ENCODE measurements around the gene SEC63.
"Not testable (repeated sequence)": the region's sequence is repeated elsewhere in the genome, so short reads cannot be mapped to it uniquely, and the experiment has no call there.

The SEC63 gene

GRCh38 chr6:107894809-107895396, 63.1 kb downstream of the SEC63 start:
- DNase-seq (ENCODE audit: low read depth): no peak
- no peak for TF ChIP-seq CTCF (IDR thresholded peaks at IDR 0.05; ENCODE audit: low read depth, low read length, missing control alignments)
- in situ Hi-C loops (cut with HindIII; ENCODE audit: low sequenced_read_pairs): no loop called here
- H3K4me3 ChIP-seq (ENCODE audit: low read depth, low read length): no peak overlapping the region

GRCh38 chr6:107890431-107890830, 67.6 kb downstream of the SEC63 start:
- DNase-seq (ENCODE audit: low read depth); H3K4me3 ChIP-seq (ENCODE audit: low read depth, low read length); in situ Hi-C loops (cut with HindIII; ENCODE audit: low sequenced_read_pairs): not testable (repeated sequence)

- DNase-seq (ENCODE audit: low read depth); in situ Hi-C loops (cut with HindIII; ENCODE audit: low sequenced_read_pairs): not testable (repeated sequence)
These were observed 72.1 kb downstream of the SEC63 start for GRCh38 chr6:107885950-107886349.

GRCh38 chr6:107879941-107880340, 78.1 kb downstream of the SEC63 start:
- no peak for DNase-seq (ENCODE audit: low read depth)
- no peak overlapping the region for H3K4me3 ChIP-seq (ENCODE audit: low read depth, low read length)
- in situ Hi-C loops (cut with HindIII; ENCODE audit: low sequenced_read_pairs): no loop called here
- no peak for TF ChIP-seq CTCF (IDR thresholded peaks at IDR 0.05; ENCODE audit: low read depth, low read length, missing control alignments)

More at GRCh38 chr6:107885950-107886349, 72.1 kb downstream of the SEC63 start:
- H3K4me3 ChIP-seq (ENCODE audit: low read depth, low read length): not testable (repeated sequence)

- no peak for DNase-seq (ENCODE audit: low read depth)
- in situ Hi-C loops (cut with HindIII; ENCODE audit: low sequenced_read_pairs): no loop called here
- TF ChIP-seq CTCF (IDR thresholded peaks at IDR 0.05; ENCODE audit: low read depth, low read length, missing control alignments): no peak
- no peak overlapping the region for H3K4me3 ChIP-seq (ENCODE audit: low read depth, low read length)
These were observed 80.0 kb downstream of the SEC63 start for GRCh38 chr6:107877968-107878367.

- no peak for TF ChIP-seq CTCF (IDR thresholded peaks at IDR 0.05; ENCODE audit: low read depth, low read length, missing control alignments)
- H3K4me3 ChIP-seq (ENCODE audit: low read depth, low read length): no peak overlapping the region
- DNase-seq (ENCODE audit: low read depth): no peak
- in situ Hi-C loops (cut with HindIII; ENCODE audit: low sequenced_read_pairs): no loop called here
These were observed 86.0 kb downstream of the SEC63 start for GRCh38 chr6:107871976-107872375.

- DNase-seq (ENCODE audit: low read depth); in situ Hi-C loops (cut with HindIII; ENCODE audit: low sequenced_read_pairs); H3K4me3 ChIP-seq (ENCODE audit: low read depth, low read length): not testable (repeated sequence)
These were observed 86.5 kb downstream of the SEC63 start for GRCh38 chr6:107871512-107871911.

- H3K4me3 ChIP-seq (ENCODE audit: low read depth, low read length): no peak overlapping the region
- DNase-seq (ENCODE audit: low read depth): no peak
- in situ Hi-C loops (cut with HindIII; ENCODE audit: low sequenced_read_pairs): no loop called here
- no peak for TF ChIP-seq CTCF (IDR thresholded peaks at IDR 0.05; ENCODE audit: low read depth, low read length, missing control alignments)
These were observed 87.0 kb downstream of the SEC63 start for GRCh38 chr6:107871016-107871415.
